GM23338 (cell line): ENCODE results near the gene VAPB. TPM values are rescaled to one million over a fixed set of nuclear protein-coding genes. Genes with fewer than 3 reads are reported as not detected.

Source experiments
- ATAC-seq: fragments of 200-7000 bp; cut with Tn5 transposase; 3 replicates; pipeline ENCODE4 v1.9.1; 2020
- DNase-seq: peaks from one replicate; pipeline ENCODE4 v3.0.0-alpha.2; 2015; ENCODE audit warnings: low spot score
- H2AFZ ChIP-seq: fragments of 200-600 bp; sonication (generic); 2 replicates; pipeline ENCODE4 v1.8.0; 2016; ENCODE audit warnings: antibody characterized with exemption, mild to moderate bottlenecking, moderate library complexity
- H3F3A ChIP-seq: fragments of 200-600 bp; sonication (generic); replicated peaks from 2 replicates; pipeline ENCODE4 v1.8.0; 2017; ENCODE audit warnings: antibody characterized with exemption, mixed run types, low read depth
- H3K27ac ChIP-seq: fragments of 200-600 bp; sonication (generic); 2 replicates; pipeline ENCODE4 v1.6.1; 2016; ENCODE audit warnings: low read depth
- H3K27me3 ChIP-seq: fragments of 200-600 bp; sonication (generic); 2 replicates; pipeline ENCODE4 v1.8.0; 2016; ENCODE audit warnings: mild to moderate bottlenecking, mixed run types, moderate library complexity; ENCODE audit not compliant: insufficient read depth
- H3K36me3 ChIP-seq: fragments of 200-600 bp; sonication (generic); 2 replicates; pipeline ENCODE4 v1.8.0; 2016; ENCODE audit warnings: mild to moderate bottlenecking; ENCODE audit not compliant: insufficient read depth
- H3K4me1 ChIP-seq: fragments of 200-600 bp; sonication (generic); 2 replicates; pipeline ENCODE4 v1.8.0; 2016; ENCODE audit warnings: mild to moderate bottlenecking, moderate library complexity; ENCODE audit not compliant: insufficient read depth
- H3K4me2 ChIP-seq: fragments of 200-600 bp; sonication (generic); 2 replicates; pipeline ENCODE4 v1.7.1; 2017; ENCODE audit warnings: mixed run types
- H3K4me3 ChIP-seq: fragments of 200-600 bp; sonication (generic); 2 replicates; pipeline ENCODE4 v1.6.1; 2016; ENCODE audit warnings: mixed run types
- H3K79me2 ChIP-seq: fragments of 200-600 bp; sonication (generic); replicated peaks from 2 replicates; pipeline ENCODE4 v1.8.0; 2017; ENCODE audit warnings: mild to moderate bottlenecking; ENCODE audit not compliant: insufficient read depth
- H3K9me2 ChIP-seq: fragments of 200-600 bp; sonication (generic); 2 replicates; pipeline ENCODE4 v1.8.0; 2017; ENCODE audit not compliant: insufficient read depth
- H4K20me1 ChIP-seq: fragments of 200-600 bp; sonication (generic); replicated peaks from 2 replicates; pipeline ENCODE4 v1.8.0; 2017; ENCODE audit warnings: mild to moderate bottlenecking; ENCODE audit not compliant: insufficient read depth
- H3K27ac Mint-ChIP-seq: 2 replicates; pipeline ENCODE4 v1.8.0; 2020; ENCODE audit warnings: inconsistent platforms, mild to moderate bottlenecking, moderate library complexity, mixed read lengths
- H3K27me3 Mint-ChIP-seq: 3 replicates; pipeline ENCODE4 v1.8.0; 2022; ENCODE audit warnings: low read depth, mild to moderate bottlenecking, moderate library complexity, mixed read lengths, inconsistent platforms; ENCODE audit not compliant: insufficient read depth, poor library complexity
- H3K36me3 Mint-ChIP-seq: 3 replicates; pipeline ENCODE4 v1.8.0; 2021; ENCODE audit warnings: low read depth, mild to moderate bottlenecking, inconsistent platforms, moderate library complexity, mixed read lengths
- H3K4me1 Mint-ChIP-seq: 3 replicates; pipeline ENCODE4 v1.8.0; 2020; ENCODE audit warnings: mild to moderate bottlenecking, inconsistent platforms, mixed read lengths
- H3K4me3 Mint-ChIP-seq: 3 replicates; pipeline ENCODE4 v1.8.0; 2021; ENCODE audit warnings: moderate library complexity, mild to moderate bottlenecking, inconsistent platforms, mixed read lengths
- H3K9me3 Mint-ChIP-seq: 3 replicates; pipeline ENCODE4 v1.8.0; 2020; ENCODE audit warnings: moderate library complexity, mild to moderate bottlenecking, inconsistent platforms, mixed read lengths
- CTCF ChIP-seq, 2 experiments: fragments of 200-600 bp in 1 of 2; sonication (generic) in 1 of 2; conservative IDR thresholded peaks; 2 replicates each; pipeline versions ENCODE4 v1.5.1 to v1.6.1; 2016 to 2017; ENCODE audit warnings: antibody characterized with exemption in 2 of 2, low read depth in 2 of 2, mild to moderate bottlenecking in 2 of 2, moderate library complexity in 1 of 2
- JUNB ChIP-seq: IDR thresholded peaks from one replicate; pipeline ENCODE4 v1.6.1; 2016; ENCODE audit warnings: antibody characterized with exemption; ENCODE audit not compliant: unreplicated experiment
- POLR2AphosphoS5 ChIP-seq: IDR thresholded peaks from 2 replicates; pipeline ENCODE4 v1.6.1; 2016; ENCODE audit warnings: antibody characterized with exemption, low read depth
- ZNF462 ChIP-seq: fragments of 250-450 bp; sonication (Bioruptor Pico); IDR thresholded peaks from 2 replicates; pipeline ENCODE4 v1.5.0; 2020; ENCODE audit warnings: mild to moderate bottlenecking, moderate library complexity
- polyA plus RNA-seq: library from polyadenylated mRNA; unstranded; fragments of >200 nt; fragmentation: Nextera tagmentation; extraction: Ambion mirVana; gene quantifications from 2 replicates; pipeline ENCODE4 v1.2.1, GENCODE V29; 2016
- total RNA-seq: library from RNA; depleted of rRNA; stranded (reverse); fragments of >200 nt; shearing (Covaris generic); gene quantifications from 2 replicates; pipeline ENCODE4 v1.2.3, GENCODE V29; 2014

VAPB gene
- total and polyA plus RNA-seq, 2 experiments from 2014 or later, result 18.8 to 22.9 TPM

DNA sequence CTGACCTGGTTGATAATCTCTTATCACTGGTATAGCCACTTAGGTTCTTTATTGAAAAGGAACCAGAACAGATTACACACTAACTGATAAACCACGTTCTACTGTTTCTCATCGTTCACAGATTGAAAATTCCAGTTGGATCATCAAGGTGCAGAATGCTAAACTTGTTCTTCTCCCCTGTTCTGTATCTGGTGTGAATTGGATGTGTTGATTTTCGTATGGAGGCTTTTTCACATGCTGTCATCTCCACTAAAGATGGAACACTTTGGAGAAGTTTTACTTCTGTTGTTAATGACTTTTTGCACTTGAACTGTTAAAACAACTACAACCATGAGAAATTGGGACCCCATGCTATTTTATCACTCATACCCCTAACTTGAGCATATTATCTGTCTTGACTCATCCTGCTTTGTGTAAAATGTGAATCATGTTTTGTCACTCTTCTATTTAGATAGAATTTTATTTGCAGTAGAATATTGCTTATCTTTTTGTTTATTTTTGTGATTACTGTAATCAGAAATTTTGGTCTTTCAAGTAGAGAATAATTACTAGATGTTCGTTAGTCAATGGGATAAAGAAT lies 17.5 kb downstream of the VAPB start:
- H3K4me2 ChIP-seq, result no peak overlapping the region
- no peaks in the 10 kb centered on the region for H3K9me3 Mint-ChIP-seq
- no peak for ATAC-seq

DNA sequence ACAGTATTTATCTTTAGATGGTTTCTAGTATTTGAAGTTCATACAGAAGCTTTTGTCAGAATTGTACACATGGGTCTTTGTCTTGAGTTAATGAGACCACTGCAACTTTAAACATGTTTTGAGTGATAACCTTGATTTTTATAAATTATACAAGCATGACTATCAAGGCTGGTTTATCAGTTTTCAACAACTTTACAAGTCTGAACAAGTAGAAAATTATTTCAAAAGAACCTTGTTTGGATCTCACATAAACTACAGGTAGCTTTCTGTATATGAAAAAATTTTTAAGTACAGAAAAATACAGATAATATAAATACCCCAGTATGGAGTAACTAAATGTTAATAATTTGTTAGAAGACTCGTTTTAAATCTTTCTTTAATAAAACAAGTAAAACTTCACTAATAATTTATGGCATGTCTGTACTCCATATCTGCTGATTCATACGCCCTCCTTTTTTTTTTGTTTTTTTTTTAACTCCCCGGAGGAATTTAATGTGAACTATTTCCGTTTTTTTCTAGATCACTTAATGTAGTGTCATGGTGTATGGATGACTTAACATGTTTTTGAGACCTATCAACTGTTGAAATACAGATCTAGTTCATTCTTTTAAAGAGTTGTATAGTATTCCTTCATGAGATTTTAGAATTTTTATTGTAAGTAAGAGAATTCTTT lies 18.3 kb downstream of the VAPB start:
- Mint-ChIP-seq H3K27ac (peak overlapping the region; percentile 86), H3K36me3 (peaks cover 4% of the 10 kb centered on the region; the same call in 1 of the 3 replicates), H3K27me3 (no peaks in the 10 kb centered on the region), H3K4me3 (no peak overlapping the region), H3K9me3 (peaks cover 4% of the 10 kb centered on the region; the same call in 1 of the 3 replicates), H3K4me1 (peaks cover 33% of the 10 kb centered on the region)
- Histone ChIP-seq H3K4me2 (no peak overlapping the region), H3K27ac (0 out of 2 replicates have a peak overlapping the region, but pooled peaks have one; percentile 32), H3K4me3 (no peak overlapping the region), H3K27me3 (no peaks in the 10 kb centered on the region), H3K79me2 (peaks cover 100% of the 10 kb centered on the region), H4K20me1 (peaks cover 12% of the 10 kb centered on the region; the same call in 1 of the 2 replicates), H3K4me1 (peaks cover 31% of the 10 kb centered on the region), H2AFZ (no peak overlapping the region), H3K36me3 (no peaks in the 10 kb centered on the region), H3F3A (no peaks in the 10 kb centered on the region), H3K9me2 (no peaks in the 10 kb centered on the region)
- DNase-seq (no peak), ATAC-seq (no peak)
- no peak for TF ChIP-seq ZNF462 (CRISPR knock-in tag)
- TF ChIP-seq JUNB, result no peak

More for the DNA sequence above, 17.5 kb downstream of the VAPB start:
- Mint-ChIP-seq H3K4me3 (no peak overlapping the region), H3K27me3 (no peaks in the 10 kb centered on the region), H3K27ac (peak overlapping the region; percentile 13; the same call in 1 of the 2 replicates), H3K36me3 (no peaks in the 10 kb centered on the region; the same call in 2 of the 3 replicates), H3K4me1 (peaks cover 33% of the 10 kb centered on the region)
- 0 out of 2 replicates have a peak overlapping the region, but pooled peaks have one; percentile 7 for H3K27ac ChIP-seq
- H4K20me1 ChIP-seq, result peaks cover 17% of the 10 kb centered on the region
- H3K4me1 ChIP-seq, result peaks cover 37% of the 10 kb centered on the region
- TF ChIP-seq CTCF (conservative IDR thresholded peaks at IDR 0.05; ENCODE audit: low read depth in 2 of 2) (no peak), POLR2AphosphoS5 (no peak)
- no peak overlapping the region for H2AFZ ChIP-seq
- no peak overlapping the region for H3K4me3 ChIP-seq
- H3F3A ChIP-seq, result no peaks in the 10 kb centered on the region
- no peaks in the 10 kb centered on the region for H3K36me3 ChIP-seq
- H3K79me2 ChIP-seq, result peaks cover 100% of the 10 kb centered on the region
- H3K27me3 ChIP-seq, result no peaks in the 10 kb centered on the region
- no peak for DNase-seq
- H3K9me2 ChIP-seq, result no peaks in the 10 kb centered on the region
